ENCODE measurements around the gene EEF1B2. TPM values are rescaled to one million over a fixed set of nuclear protein-coding genes. Genes with fewer than 3 reads are reported as not detected.

EEF1B2 gene
- total and polyA plus RNA-seq, 2 of the 8 experiments (the other 6 are each of a cell fraction or from before 2014, with no cell fraction given) = 504 to 679 TPM

- no peak for DNase-seq (ENCODE audit: low read depth in 1 of 2, low spot score in 2 of 2)
- H3K9me3 ChIP-seq (ENCODE audit: insufficient read depth in 2 of 2, low read depth in 1 of 2, low read length in 1 of 2) = peaks cover 3 to 5% of the 10 kb centered on the region in 2 experiments; a peak in 3 of 4 replicates
- no peak overlapping the region for H2BK20ac ChIP-seq (ENCODE audit: low read length)
- H3K56ac ChIP-seq (replicated peaks; ENCODE audit: insufficient read length, low read depth, low read length) = no peak overlapping the region
- H3K27me3 ChIP-seq (replicated peaks in 1 of 4; ENCODE audit: control insufficient read depth in 3 of 4, extremely low read depth in 1 of 4, insufficient read depth in 3 of 4, low read length in 3 of 4) = no peaks in the 10 kb centered on the region
- H2BK5ac ChIP-seq (ENCODE audit: low read depth, low read length) = no peak overlapping the region
- no peak overlapping the region for H3K14ac ChIP-seq (ENCODE audit: insufficient read length)
- H3K4me3 ChIP-seq (ENCODE audit: extremely low read depth in 1 of 4, insufficient read depth in 2 of 4, low read depth in 3 of 4, low read length in 4 of 4) = no peak overlapping the region
- no peak overlapping the region for H2BK12ac ChIP-seq (ENCODE audit: low read depth, low read length)
- H3K4ac ChIP-seq (replicated peaks; ENCODE audit: insufficient read length, low read depth, low read length) = no peak overlapping the region
- no peaks in the 10 kb centered on the region for H3K79me2 ChIP-seq (ENCODE audit: control insufficient read depth in 1 of 2, insufficient read depth in 2 of 2, low read length in 2 of 2)
- no peak overlapping the region for H3K23ac ChIP-seq (ENCODE audit: insufficient read length)
- no peak for TF ChIP-seq HDAC6 (IDR thresholded peaks at IDR 0.05; ENCODE audit: low read depth, low read length)
- no peak for TF ChIP-seq CBX8 (IDR thresholded peaks at IDR 0.05; ENCODE audit: borderline replicate concordance, low read depth, low read length)
- TF ChIP-seq PHF8 (conservative IDR thresholded peaks at IDR 0.05; ENCODE audit: low read depth, low read length) = no peak
- no peak overlapping the region for H2AFZ ChIP-seq (ENCODE audit: low read length)
- no peaks in the 10 kb centered on the region for H3K4me1 ChIP-seq (replicated peaks in 1 of 4; ENCODE audit: control insufficient read depth in 3 of 4, insufficient read depth in 4 of 4, low read length in 3 of 4)
- ChIA-PET CTCF (ENCODE audit: partially characterized antibody) (interaction anchor here (1.6 kb wide), 1 partner anchor 12 kb away, joined by 6 read pairs; no protein-coding TSS in a partner anchor), POLR2A (ENCODE audit: partially characterized antibody) (interaction anchor here (1.0 kb wide), 1 partner anchor 11 kb away, joined by 4 read pairs; no protein-coding TSS in a partner anchor)
- FAIRE-seq = no peak
- H4K20me1 ChIP-seq (replicated peaks in 1 of 2; ENCODE audit: control insufficient read depth in 1 of 2, insufficient read depth in 2 of 2, low read length in 2 of 2) = no peaks in the 10 kb centered on the region
- H3K23me2 ChIP-seq (ENCODE audit: low read depth, low read length) = no peaks in the 10 kb centered on the region
- H3K27ac ChIP-seq (ENCODE audit: low read depth, low read length) = no peak overlapping the region
- no peak overlapping the region for H2AK5ac ChIP-seq (ENCODE audit: low read depth, low read length)
- no peaks in the 10 kb centered on the region for H3K36me3 ChIP-seq (ENCODE audit: control insufficient read depth in 2 of 4, insufficient read depth in 4 of 4, low read length in 3 of 4)
- H4K8ac ChIP-seq (ENCODE audit: extremely low read depth, insufficient read depth, low read length) = no peak overlapping the region
- H2BK15ac ChIP-seq (ENCODE audit: low read length) = no peak overlapping the region
- no peak overlapping the region for H4K91ac ChIP-seq (replicated peaks; ENCODE audit: insufficient read length, low read length)
- no peak overlapping the region for H3K9ac ChIP-seq (replicated peaks in 1 of 4; ENCODE audit: extremely low read depth in 1 of 4, low read depth in 3 of 4, low read length in 3 of 4)
- no peak overlapping the region for H3K18ac ChIP-seq (ENCODE audit: extremely low read depth, low read length)
- H4K5ac ChIP-seq (ENCODE audit: insufficient read length, low read depth, low read length) = no peak overlapping the region
- no peak overlapping the region for H2BK120ac ChIP-seq (replicated peaks; ENCODE audit: low read depth, low read length)
- 96% methylated on average over 3 of the region's 3 CpGs; no CpG with 5 or more reads in 1 of the 2 experiments for WGBS, 2 experiments (ENCODE audit: extremely low coverage in 1 of 2, insufficient coverage in 1 of 2, insufficient read length in 1 of 2, insufficient replicate concordance in 2 of 2, low coverage in 1 of 2, low lambda C conversion rate in 2 of 2, missing lambda C conversion rate in 1 of 2)
- no peaks in the 10 kb centered on the region for H3K79me1 ChIP-seq (ENCODE audit: low read depth, low read length)
- no peak overlapping the region for H3K4me2 ChIP-seq (ENCODE audit: insufficient read depth in 1 of 2, low read depth in 2 of 2, low read length in 2 of 2)
These were observed 17.2 kb downstream of the EEF1B2 start for GRCh38 chr2:206176901-206177300.

Data from H1 (cell line).